ENCODE measurements around the gene TMEM132E.

GRCh38 chr17:34670618-34671017 is 91.2 kb downstream of the TMEM132E start:
- no peak for TF ChIP-seq CTCF (IDR thresholded peaks at IDR 0.05; ENCODE audit: low read length)
- no peak for TF ChIP-seq EZH2 (IDR thresholded peaks at IDR 0.05; ENCODE audit: borderline replicate concordance, low read length)
